Omental fat pad (tissue), 4 donors: ENCODE measurements around the gene CLTCL1. TPM values are rescaled to one million over a fixed set of nuclear protein-coding genes. Genes with fewer than 3 reads are reported as not detected.

Source experiments
- ATAC-seq: fragments of 150-250 bp; one replicate; pipeline ENCODE4 v1.9.1; 2016; ENCODE audit warnings: mild to moderate bottlenecking, moderate library complexity; ENCODE audit not compliant: low FRiP score
- DNase-seq: peaks from one replicate; pipeline ENCODE4 v3.0.0-alpha.2; 2019; ENCODE audit warnings: low spot score
- CTCF ChIP-seq, 3 donors: fragments of 450-650 bp; IDR thresholded peaks; one replicate each; pipeline ENCODE4 v1.5.1; 2016 to 2017; ENCODE audit warnings: antibody characterized with exemption in 3 of 3, mild to moderate bottlenecking in 3 of 3, moderate library complexity in 2 of 3
- total RNA-seq, 4 donors: library from RNA; depleted of rRNA; stranded (reverse); fragments of >200 nt; gene quantifications; one replicate each; pipeline ENCODE4 v1.1.0, GENCODE V29; 2016

The CLTCL1 gene
- total RNA-seq, 4 donors from 2014 or later: 5.0 to 14.3 (median 5.9) TPM

GRCh38 chr22:19151329-19152191 lies 140.0 kb downstream of the CLTCL1 start:
- no peak for DNase-seq
- ATAC-seq: no peak
- TF ChIP-seq CTCF (IDR thresholded peaks at IDR 0.05): no peak

GRCh38 chr22:19150482-19151328 lies 140.8 kb downstream of the CLTCL1 start:
- ATAC-seq: no peak
- TF ChIP-seq CTCF (IDR thresholded peaks at IDR 0.05): no peak
- no peak for DNase-seq

- TF ChIP-seq CTCF (IDR thresholded peaks at IDR 0.05): no peak
- DNase-seq (no peak), ATAC-seq (no peak)
Observed at GRCh38 chr22:19149991-19150390, 141.5 kb downstream of the CLTCL1 start, which contains the start of gene GSC2. GSC2 (minus strand) TSS chr22:19150292; CDS start chr22:19150283, 9 bp downstream.

GRCh38 chr22:19149047-19149883 lies 142.3 kb downstream of the CLTCL1 start:
- no peak for ATAC-seq
- TF ChIP-seq CTCF (IDR thresholded peaks at IDR 0.05): no peak
- no peak for DNase-seq

- DNase-seq: no peak
- no peak for ATAC-seq
- TF ChIP-seq CTCF (IDR thresholded peaks at IDR 0.05): no peak
Observed at GRCh38 chr22:19148417-19149046, 143.0 kb downstream of the CLTCL1 start.

GRCh38 chr22:19147195-19147780 lies 144.2 kb downstream of the CLTCL1 start:
- no peak for ATAC-seq
- no peak for DNase-seq
- no peak for TF ChIP-seq CTCF (IDR thresholded peaks at IDR 0.05)
